GM13977 (cell line): ENCODE measurements around the gene OR2A5.

ENCODE experiments used
- DNase-seq: peaks from one replicate; pipeline ENCODE4 v3.0.0; 2012; ENCODE audit warnings: low spot score
- in situ Hi-C: fragments of 300-500 bp; cut with MboI; formaldehyde crosslinking; loops from one replicate; pipeline ENCODE4 v1.12.0; 2022; ENCODE audit warnings: low sequenced_read_pairs, low pct_unique_long_range_greater_than_20kb, mixed read lengths, inconsistent platforms; ENCODE audit not compliant: unreplicated experiment
- TF ChIP-seq, protein P1 (sequence below): IDR thresholded peaks from 2 replicates; pipeline ENCODE4 v1.5.1; 2012; ENCODE audit warnings: mild to moderate bottlenecking, control low read depth; ENCODE audit not compliant: insufficient read depth; ENCODE audit errors: extremely low read depth, missing control alignments

Gene OR2A5

DNA sequence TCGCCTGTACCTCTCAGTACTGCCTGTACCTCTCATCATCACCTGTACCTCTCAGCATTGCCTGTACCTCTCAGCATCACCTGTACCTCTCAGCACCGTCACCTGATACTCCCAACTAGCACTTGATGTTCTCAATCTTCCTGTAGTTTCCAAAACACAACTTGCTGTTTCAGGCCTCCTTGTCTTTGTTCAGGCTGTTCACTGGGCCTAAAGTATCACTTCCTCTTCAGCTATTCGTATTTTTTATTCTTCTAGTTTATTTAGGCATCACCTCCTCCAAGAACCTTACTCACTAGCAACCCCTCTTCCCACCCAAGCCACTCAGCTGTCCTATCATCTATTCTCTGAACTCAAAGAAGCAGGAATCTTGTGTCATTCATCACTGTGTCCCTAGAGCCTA is 24.5 kb upstream of the OR2A5 start:
- in situ Hi-C loops = no loop called here
- TF ChIP-seq, protein P1, sequence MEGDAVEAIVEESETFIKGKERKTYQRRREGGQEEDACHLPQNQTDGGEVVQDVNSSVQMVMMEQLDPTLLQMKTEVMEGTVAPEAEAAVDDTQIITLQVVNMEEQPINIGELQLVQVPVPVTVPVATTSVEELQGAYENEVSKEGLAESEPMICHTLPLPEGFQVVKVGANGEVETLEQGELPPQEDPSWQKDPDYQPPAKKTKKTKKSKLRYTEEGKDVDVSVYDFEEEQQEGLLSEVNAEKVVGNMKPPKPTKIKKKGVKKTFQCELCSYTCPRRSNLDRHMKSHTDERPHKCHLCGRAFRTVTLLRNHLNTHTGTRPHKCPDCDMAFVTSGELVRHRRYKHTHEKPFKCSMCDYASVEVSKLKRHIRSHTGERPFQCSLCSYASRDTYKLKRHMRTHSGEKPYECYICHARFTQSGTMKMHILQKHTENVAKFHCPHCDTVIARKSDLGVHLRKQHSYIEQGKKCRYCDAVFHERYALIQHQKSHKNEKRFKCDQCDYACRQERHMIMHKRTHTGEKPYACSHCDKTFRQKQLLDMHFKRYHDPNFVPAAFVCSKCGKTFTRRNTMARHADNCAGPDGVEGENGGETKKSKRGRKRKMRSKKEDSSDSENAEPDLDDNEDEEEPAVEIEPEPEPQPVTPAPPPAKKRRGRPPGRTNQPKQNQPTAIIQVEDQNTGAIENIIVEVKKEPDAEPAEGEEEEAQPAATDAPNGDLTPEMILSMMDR = no peak
- DNase-seq = no peak

DNA sequence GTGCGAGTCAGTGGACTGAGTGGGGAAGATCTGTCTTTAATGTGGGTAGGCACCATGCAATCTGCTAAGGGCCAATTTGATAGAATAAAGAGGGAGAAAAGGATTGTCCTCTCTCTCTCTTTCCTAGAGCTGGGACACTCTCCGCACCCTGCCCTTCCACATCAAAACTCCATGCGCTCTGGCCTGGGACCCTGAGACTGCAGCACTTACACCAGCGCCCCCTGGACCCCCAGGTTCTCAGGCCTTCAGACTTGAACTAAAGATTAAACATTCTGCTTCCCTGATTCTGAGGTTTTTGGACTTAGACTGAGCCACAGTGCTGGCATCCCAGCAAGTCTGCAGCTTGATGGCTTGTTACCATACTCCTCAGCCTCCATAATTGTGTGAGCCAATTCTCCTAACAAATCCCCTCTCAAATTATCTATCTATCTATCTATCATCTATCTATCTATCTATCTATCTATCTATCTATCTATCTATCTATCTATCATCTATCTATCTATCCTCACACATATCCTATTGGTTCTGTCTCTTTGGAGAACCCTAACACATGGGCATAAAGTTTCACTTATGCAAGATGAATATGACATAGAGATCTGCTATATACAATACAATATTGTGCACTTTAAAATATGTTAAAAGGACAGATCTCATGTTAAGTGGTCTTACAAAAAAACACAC is 22.4 kb upstream of the OR2A5 start:
- in situ Hi-C loops = no loop called here
- no peak for DNase-seq
- TF ChIP-seq, protein P1 = no peak

DNA sequence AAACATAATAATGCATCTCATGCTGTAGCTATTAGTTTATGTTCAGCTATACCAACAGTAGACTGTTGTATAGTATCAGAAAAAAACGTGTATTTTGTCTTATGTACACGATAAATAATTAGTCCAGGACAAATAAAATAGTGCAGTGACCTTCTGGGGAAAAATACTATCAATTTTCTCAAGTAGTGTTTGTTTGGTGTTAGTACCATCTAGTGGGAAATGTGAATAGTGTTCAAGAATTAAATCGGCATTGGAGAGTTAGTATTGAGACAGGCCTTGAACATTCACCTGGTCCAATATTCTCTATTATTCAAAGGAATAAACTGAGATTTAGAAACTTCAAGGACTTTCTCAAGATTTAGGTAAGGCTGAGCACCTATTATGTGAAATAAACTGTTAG is 21.7 kb upstream of the OR2A5 start:
- DNase-seq = no peak
- TF ChIP-seq, protein P1 = peak; percentile 29
- in situ Hi-C loops = no loop called here

DNA sequence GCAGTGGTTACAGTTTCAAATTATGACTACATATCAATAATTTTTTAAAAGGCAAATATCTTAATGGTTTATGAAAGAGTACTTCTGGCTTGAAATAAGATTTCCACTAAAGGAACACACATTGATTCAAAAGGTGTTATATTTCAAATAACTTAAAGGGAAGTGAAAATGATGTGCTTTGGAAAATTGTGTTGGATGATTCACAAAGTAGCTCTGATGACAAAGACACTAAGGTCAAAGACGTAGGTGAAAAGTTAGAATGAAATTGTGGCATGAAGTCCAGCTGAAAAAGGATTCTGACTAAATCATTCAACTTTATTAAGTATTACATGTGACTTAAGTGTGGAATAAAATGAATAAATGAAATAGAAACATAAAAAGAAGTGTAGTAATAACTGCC is 20.8 kb upstream of the OR2A5 start:
- TF ChIP-seq, protein P1 = no peak
- no peak for DNase-seq
- in situ Hi-C loops = no loop called here

DNA sequence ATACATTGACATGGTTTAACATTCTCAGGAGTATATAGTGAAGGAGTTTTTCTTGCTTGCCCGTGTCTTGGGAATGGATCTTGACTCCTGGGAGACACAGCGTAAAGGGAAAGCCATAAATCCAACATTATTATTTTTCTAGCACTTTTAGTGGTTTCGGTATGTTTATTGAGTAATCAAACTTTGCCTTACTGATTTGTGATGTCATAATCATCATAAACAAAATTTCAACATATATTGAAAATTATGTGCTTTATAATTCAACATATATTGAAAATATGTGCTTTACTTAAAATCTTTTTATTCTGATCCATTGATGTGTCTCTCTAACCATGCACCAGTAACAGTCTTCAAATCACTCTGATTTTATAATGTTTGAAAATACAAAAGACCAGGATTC is 20.2 kb upstream of the OR2A5 start:
- no peak for DNase-seq
- in situ Hi-C loops = no loop called here
- TF ChIP-seq, protein P1 = no peak

DNA sequence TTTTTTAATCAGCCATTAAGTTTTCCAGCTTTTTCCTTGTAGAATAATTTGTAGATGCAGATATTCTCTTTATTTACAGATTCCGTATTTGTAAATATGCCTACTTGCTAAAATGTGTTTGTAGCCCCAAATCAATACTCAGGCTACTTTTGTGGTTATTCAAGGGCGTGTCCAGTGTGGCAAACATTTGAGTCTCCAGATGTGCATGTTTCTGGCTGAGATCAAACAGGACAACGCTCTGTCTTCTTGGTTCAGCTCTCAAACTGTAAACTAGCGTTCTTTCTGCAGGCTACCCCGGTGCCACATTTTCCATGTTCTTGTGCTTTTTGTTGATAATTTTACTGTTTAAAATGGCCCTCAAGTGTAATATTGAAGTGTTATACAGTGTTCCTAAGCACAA is 16.2 kb upstream of the OR2A5 start:
- in situ Hi-C loops = no loop called here
- no peak for DNase-seq
- TF ChIP-seq, protein P1 = no peak
